ENCODE data around the gene NBPF1. TPM values are rescaled to one million over a fixed set of nuclear protein-coding genes. Genes with fewer than 3 reads are reported as not detected.
"Not testable (repeated sequence)": the region's sequence is repeated elsewhere in the genome, so short reads cannot be mapped to it uniquely, and the experiment has no call there.

Gene NBPF1
- total RNA-seq, 1 donor from 2014 or later: 41.8 TPM

DNA sequence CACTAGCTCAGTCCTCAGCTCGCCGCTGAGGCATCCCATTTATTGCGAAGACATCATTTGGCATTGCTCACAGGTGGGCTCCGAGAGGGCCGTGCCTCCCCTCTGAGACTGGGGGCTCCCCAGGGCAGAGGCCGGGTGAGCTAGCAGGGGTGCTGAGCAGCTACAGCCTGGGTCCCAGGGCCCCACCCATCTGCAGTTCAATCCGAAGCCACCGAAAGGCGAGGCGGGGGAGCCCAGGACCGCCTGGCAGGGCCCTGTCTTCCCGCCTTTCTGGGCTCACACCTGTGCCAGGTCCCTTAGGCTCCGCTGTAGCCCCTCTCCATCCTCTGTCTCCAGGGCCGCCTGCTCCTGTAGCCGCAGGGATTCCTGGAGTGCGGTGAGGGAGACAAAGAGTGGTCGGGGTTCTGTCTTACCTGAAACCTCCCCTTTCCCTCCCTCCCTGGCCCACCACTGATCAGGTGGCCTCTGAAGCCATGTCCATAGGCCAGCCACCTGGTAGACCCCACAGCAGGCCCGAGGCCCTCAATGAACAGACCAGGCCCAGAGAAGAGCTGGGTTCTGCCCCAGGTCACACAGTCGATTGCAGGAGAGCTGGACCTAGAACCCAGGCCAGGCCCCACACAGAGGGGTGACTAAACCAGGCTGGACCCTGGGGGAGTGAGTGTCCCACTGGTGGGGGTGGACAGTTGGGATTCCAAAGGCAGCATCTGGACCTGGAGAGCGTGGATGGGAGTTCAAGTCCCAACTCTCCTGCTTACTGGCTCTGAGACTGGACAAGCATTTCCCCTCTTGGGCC lies 18.1 kb upstream of the NBPF1 start:
- Mint-ChIP-seq H3K36me3 (ENCODE audit: unreplicated experiment) (peaks cover 1% of the 10 kb centered on the region), H3K4me1 (ENCODE audit: low read depth, unreplicated experiment) (no peaks in the 10 kb centered on the region), H3K9me3 (ENCODE audit: unreplicated experiment) (peaks cover 2% of the 10 kb centered on the region), H3K4me3 (ENCODE audit: unreplicated experiment) (no peak overlapping the region), H3K27ac (ENCODE audit: unreplicated experiment) (no peak overlapping the region), H3K27me3 (ENCODE audit: unreplicated experiment) (peaks cover 7% of the 10 kb centered on the region)
- DNase-seq: peak; percentile 17
- TF ChIP-seq, protein P1, sequence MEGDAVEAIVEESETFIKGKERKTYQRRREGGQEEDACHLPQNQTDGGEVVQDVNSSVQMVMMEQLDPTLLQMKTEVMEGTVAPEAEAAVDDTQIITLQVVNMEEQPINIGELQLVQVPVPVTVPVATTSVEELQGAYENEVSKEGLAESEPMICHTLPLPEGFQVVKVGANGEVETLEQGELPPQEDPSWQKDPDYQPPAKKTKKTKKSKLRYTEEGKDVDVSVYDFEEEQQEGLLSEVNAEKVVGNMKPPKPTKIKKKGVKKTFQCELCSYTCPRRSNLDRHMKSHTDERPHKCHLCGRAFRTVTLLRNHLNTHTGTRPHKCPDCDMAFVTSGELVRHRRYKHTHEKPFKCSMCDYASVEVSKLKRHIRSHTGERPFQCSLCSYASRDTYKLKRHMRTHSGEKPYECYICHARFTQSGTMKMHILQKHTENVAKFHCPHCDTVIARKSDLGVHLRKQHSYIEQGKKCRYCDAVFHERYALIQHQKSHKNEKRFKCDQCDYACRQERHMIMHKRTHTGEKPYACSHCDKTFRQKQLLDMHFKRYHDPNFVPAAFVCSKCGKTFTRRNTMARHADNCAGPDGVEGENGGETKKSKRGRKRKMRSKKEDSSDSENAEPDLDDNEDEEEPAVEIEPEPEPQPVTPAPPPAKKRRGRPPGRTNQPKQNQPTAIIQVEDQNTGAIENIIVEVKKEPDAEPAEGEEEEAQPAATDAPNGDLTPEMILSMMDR (IDR thresholded peaks at IDR 0.05; ENCODE audit: partially characterized antibody, unreplicated experiment): no peak

DNA sequence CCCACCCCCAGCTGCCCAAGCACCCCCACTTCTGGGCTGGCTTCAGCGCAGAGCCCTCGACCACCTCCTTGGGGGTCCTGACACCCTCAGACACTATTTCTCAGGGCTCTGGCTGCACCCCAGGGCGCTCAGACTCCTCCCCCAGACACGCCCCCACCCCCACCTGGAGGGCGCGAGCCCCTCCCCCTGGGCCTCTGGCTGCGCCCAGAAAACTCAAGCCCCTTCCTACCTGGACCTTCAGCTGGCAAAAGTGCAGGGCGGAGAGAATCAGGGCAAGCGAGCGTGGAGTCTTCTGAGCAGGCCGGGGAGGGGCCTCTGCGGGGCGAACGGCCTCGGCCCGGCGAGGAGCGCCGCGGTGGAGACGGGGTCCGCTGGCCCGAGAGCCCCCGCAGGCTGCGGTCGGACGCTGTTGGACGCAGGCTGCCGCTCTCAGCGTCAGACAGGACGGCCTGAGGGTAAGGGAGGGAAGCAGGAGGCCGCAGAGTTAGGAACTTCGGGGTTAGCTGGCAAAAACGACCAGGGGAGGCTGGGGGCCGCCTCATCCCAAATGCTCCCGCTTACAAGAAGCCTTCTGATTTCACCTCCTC lies 17.4 kb upstream of the NBPF1 start:
- Mint-ChIP-seq H3K27ac (ENCODE audit: unreplicated experiment) (no peak overlapping the region), H3K4me3 (ENCODE audit: unreplicated experiment) (no peak overlapping the region), H3K4me1 (ENCODE audit: low read depth, unreplicated experiment) (peaks cover 5% of the 10 kb centered on the region), H3K36me3 (ENCODE audit: unreplicated experiment) (peaks cover 8% of the 10 kb centered on the region), H3K9me3 (ENCODE audit: unreplicated experiment) (peaks cover 6% of the 10 kb centered on the region), H3K27me3 (ENCODE audit: unreplicated experiment) (peaks cover 7% of the 10 kb centered on the region)
- peak; percentile 16 for DNase-seq
- TF ChIP-seq, protein P1 (IDR thresholded peaks at IDR 0.05; ENCODE audit: partially characterized antibody, unreplicated experiment): no peak

DNA sequence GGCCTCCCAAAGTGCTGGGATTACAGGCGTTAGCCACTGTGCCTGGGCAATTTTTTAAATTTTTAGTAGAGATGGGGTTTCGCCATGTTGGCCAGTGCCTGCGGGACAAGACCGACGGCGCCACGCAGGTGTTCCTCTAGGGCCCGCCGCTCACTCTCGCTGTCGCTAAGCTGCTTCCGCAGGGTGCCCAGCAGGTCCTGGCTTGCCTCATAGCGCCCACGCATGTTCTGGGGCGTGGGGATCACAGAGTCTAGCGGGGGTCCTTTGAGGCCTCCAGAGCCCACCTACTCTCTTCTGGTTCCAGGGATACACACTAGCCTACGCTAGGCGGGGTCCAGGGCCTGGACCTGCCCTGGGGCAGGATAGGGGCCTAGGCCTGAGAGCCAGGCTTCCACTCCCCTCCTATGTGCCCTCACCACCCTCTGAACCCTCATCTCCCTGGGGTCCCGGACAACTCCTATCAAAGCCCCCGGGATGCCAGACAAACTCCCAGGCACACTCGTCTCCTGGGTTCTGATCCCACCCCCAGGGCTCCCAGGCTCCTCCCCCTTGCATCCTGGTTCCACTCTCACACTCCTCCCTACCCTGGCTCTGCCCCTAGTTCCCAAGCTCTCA lies 16.7 kb upstream of the NBPF1 start:
- H3K4me1 Mint-ChIP-seq (ENCODE audit: low read depth, unreplicated experiment); H3K4me3 Mint-ChIP-seq (ENCODE audit: unreplicated experiment); DNase-seq; H3K27me3 Mint-ChIP-seq (ENCODE audit: unreplicated experiment); H3K36me3 Mint-ChIP-seq (ENCODE audit: unreplicated experiment); H3K27ac Mint-ChIP-seq (ENCODE audit: unreplicated experiment); H3K9me3 Mint-ChIP-seq (ENCODE audit: unreplicated experiment): not testable (repeated sequence)

DNA sequence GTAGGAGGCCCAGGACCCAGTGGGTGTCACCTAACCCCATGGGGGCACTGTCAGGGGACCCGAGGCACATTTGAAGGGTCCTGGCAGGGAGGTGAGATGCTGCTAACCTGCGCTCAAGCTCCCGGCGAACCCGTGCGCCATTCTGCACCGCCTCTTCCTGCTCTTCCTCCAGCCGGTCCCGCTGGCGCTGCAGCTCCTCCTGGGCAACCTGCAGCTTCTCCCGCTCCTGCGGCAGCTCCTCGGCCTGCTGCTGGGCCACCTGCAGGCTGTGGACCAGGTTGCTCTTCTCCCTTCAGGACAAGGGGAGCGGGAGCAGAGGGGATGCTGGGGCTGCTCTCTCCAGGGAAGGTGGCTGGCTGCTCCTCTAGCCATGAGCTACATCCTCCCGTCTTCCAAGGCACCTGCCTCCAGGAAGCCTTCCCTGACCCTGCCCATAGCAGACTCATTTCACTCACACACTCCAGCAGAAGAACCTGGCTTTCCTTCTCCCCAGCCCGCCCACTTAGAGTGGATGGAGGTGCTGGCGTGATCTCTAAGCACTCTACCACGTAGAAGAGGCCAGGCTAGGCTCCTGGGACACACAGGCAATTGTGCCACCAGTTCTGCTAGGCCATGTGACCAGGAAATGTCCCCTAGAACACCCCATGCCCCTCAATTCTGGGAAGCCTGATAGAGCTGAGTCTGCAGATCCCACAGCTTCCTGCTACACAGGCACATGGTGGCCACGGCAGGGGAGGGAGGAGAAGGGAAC lies 15.2 kb upstream of the NBPF1 start:
- Mint-ChIP-seq H3K36me3 (ENCODE audit: unreplicated experiment) (peaks cover 8% of the 10 kb centered on the region), H3K4me3 (ENCODE audit: unreplicated experiment) (no peak overlapping the region), H3K27ac (ENCODE audit: unreplicated experiment) (no peak overlapping the region), H3K9me3 (ENCODE audit: unreplicated experiment) (peaks cover 6% of the 10 kb centered on the region), H3K27me3 (ENCODE audit: unreplicated experiment) (peaks cover 7% of the 10 kb centered on the region), H3K4me1 (ENCODE audit: low read depth, unreplicated experiment) (peaks cover 5% of the 10 kb centered on the region)
- no peak for DNase-seq
- TF ChIP-seq, protein P1 (IDR thresholded peaks at IDR 0.05; ENCODE audit: partially characterized antibody, unreplicated experiment): no peak

DNA sequence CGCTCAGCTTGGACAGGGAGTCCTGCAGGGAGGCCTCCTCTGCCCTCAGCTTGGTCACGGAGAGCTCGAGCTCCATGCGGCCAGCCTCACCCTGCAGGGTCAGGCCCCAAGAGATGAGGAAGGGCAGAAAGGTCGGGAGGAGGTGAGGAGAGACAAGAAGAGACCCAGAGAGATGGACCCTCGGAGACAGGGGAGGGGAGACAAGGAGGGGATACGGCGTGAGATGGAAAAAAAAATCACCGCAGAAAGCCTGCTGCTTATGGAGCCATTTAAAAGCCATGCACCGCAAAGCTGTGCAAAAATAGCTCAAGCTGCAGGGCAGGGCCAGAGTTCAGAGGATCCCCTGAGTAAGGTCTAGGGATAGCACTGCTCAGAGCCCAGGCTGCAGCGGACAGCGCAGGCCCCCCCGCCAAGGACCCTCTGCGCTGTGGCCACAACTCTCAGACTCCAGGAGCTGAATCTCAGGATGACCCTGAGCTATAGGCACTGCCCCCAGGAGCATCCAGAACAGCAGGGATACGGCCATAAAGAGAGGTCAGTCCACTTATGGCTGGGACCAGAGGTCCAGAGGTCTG lies 13.1 kb upstream of the NBPF1 start:
- peak overlapping the region; percentile 0 for H3K27ac Mint-ChIP-seq (ENCODE audit: unreplicated experiment)
- H3K9me3 Mint-ChIP-seq (ENCODE audit: unreplicated experiment); H3K27me3 Mint-ChIP-seq (ENCODE audit: unreplicated experiment); H3K4me3 Mint-ChIP-seq (ENCODE audit: unreplicated experiment); H3K36me3 Mint-ChIP-seq (ENCODE audit: unreplicated experiment); H3K4me1 Mint-ChIP-seq (ENCODE audit: low read depth, unreplicated experiment); DNase-seq: not testable (repeated sequence)

All from glutamatergic neuron (in vitro differentiated cells).